ENCODE data around the gene MYO18A.

DNA sequence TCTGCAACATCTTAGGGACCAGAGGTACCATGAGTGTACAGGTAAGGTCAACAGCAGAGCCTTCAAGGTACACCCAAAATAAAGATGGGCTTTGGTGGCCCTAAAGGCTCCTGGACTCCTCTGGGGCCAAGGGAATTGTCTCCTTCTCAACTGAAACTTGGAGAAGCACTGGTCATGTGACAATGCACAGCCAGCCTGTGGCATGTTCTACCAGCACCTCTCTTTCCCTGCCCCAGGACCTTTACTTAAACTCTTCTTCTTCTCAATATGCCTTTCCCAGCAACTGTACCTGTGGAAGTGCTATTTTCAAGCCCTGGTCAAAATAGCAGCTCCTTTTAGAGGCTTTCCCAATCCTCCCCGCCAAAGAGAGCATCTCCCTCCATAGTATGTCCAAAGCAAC lies 108.9 kb downstream of the MYO18A start:
- TF ChIP-seq, protein P1, sequence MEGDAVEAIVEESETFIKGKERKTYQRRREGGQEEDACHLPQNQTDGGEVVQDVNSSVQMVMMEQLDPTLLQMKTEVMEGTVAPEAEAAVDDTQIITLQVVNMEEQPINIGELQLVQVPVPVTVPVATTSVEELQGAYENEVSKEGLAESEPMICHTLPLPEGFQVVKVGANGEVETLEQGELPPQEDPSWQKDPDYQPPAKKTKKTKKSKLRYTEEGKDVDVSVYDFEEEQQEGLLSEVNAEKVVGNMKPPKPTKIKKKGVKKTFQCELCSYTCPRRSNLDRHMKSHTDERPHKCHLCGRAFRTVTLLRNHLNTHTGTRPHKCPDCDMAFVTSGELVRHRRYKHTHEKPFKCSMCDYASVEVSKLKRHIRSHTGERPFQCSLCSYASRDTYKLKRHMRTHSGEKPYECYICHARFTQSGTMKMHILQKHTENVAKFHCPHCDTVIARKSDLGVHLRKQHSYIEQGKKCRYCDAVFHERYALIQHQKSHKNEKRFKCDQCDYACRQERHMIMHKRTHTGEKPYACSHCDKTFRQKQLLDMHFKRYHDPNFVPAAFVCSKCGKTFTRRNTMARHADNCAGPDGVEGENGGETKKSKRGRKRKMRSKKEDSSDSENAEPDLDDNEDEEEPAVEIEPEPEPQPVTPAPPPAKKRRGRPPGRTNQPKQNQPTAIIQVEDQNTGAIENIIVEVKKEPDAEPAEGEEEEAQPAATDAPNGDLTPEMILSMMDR (IDR thresholded peaks at IDR 0.05): no peak
- no peak for TF ChIP-seq ZFX (IDR thresholded peaks at IDR 0.05; ENCODE audit: borderline replicate concordance)

All from 22Rv1 (cell line).